Measurements from ENCODE around the gene MED13L. TPM values are rescaled to one million over a fixed set of nuclear protein-coding genes. Genes with fewer than 3 reads are reported as not detected.
"Not testable (repeated sequence)": the region's sequence is repeated elsewhere in the genome, so short reads cannot be mapped to it uniquely, and the experiment has no call there.

MED13L gene
- total RNA-seq, 2 experiments from 2014 or later, result 74.7 to 76.9 TPM

DNA sequence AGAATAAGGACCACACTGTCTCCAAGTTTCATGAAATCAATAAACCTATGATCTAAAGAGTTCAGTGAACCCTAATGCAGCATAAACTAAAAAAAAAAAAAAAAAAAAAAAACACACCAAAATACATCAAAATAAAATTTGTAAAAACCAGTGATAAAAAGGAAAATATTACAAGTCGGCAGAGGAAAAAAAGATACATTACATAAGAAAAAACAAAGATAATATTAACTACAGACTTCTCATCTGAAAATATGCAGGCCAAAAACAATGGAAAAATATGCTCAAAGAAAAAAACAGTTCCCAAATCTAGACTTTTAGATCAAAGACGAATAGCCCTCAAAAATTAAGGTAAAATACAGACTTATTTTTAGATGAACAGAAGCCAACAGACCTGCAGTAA, 27.6 kb downstream of the MED13L start:
- CTCF ChIA-PET, result no interaction called here
- H3K4me3 Mint-ChIP-seq, result no peak overlapping the region
- peaks cover 28% of the 10 kb centered on the region for H3K9me3 Mint-ChIP-seq (ENCODE audit: insufficient read depth)
- peaks cover 33% of the 10 kb centered on the region for H3K36me3 Mint-ChIP-seq (ENCODE audit: low read depth)
- POLR2A ChIA-PET, result no interaction called here
- H3K27me3 Mint-ChIP-seq (ENCODE audit: low read depth), result no peaks in the 10 kb centered on the region
- H3K27ac Mint-ChIP-seq, result no peak overlapping the region
- ATAC-seq (no peak), DNase-seq (no peak)
- H3K4me1 Mint-ChIP-seq (ENCODE audit: low read depth), result peaks cover 28% of the 10 kb centered on the region

- DNase-seq (no peak), ATAC-seq (no peak)
- Mint-ChIP-seq H3K27me3 (ENCODE audit: low read depth) (no peaks in the 10 kb centered on the region), H3K36me3 (ENCODE audit: low read depth) (peaks cover 30% of the 10 kb centered on the region), H3K4me3 (no peak overlapping the region), H3K9me3 (ENCODE audit: insufficient read depth) (peaks cover 28% of the 10 kb centered on the region), H3K27ac (no peak overlapping the region), H3K4me1 (ENCODE audit: low read depth) (peaks cover 35% of the 10 kb centered on the region)
- ChIA-PET POLR2A (no interaction called here), CTCF (interaction anchor here (1.1 to 2.0 kb wide), 5 partner anchors 11 to 460 kb away, joined by 3 to 6 read pairs (median 4); no protein-coding TSS in a partner anchor)
Observed at GRCh38 chr12:116248930-116249329, 28.6 kb downstream of the MED13L start.

- Mint-ChIP-seq H3K9me3 (ENCODE audit: insufficient read depth) (peaks cover 28% of the 10 kb centered on the region), H3K4me3 (no peak overlapping the region), H3K27me3 (ENCODE audit: low read depth) (no peaks in the 10 kb centered on the region), H3K4me1 (ENCODE audit: low read depth) (peaks cover 40% of the 10 kb centered on the region), H3K36me3 (ENCODE audit: low read depth) (peaks cover 30% of the 10 kb centered on the region), H3K27ac (no peak overlapping the region)
- DNase-seq (no peak), ATAC-seq (no peak)
- POLR2A ChIA-PET, result no interaction called here
- CTCF ChIA-PET, result interaction anchor here (1.1 to 2.0 kb wide), 6 partner anchors 11 to 461 kb away, joined by 3 to 9 read pairs (median 4); no protein-coding TSS in a partner anchor
Observed at GRCh38 chr12:116248433-116248832, 29.1 kb downstream of the MED13L start.

DNA sequence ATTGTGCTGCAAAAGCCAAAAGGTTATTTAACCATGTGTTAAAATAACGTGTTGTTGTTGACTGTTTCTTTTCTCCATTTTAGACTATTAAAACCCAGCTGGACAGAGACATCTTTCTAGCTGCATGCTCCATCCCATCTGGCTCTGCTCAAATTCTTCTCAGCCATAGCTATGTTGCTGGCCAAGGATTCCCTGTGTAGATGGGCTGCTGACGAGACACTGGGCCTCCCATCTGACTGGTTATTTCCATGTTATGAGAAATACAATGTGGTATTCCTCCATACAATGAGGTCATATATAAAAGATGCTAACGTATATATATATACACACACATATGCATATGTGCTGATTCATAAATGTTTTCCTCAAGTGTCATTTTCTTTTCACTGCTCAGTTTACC, 30.1 kb downstream of the MED13L start:
- no peak overlapping the region for H3K4me3 Mint-ChIP-seq
- POLR2A ChIA-PET, result no interaction called here
- peaks cover 41% of the 10 kb centered on the region for H3K4me1 Mint-ChIP-seq (ENCODE audit: low read depth)
- peaks cover 24% of the 10 kb centered on the region for H3K9me3 Mint-ChIP-seq (ENCODE audit: insufficient read depth)
- CTCF ChIA-PET, result interaction anchor here (1.6 to 2.0 kb wide), 3 partner anchors 11 to 462 kb away, joined by 4 to 9 read pairs (median 5); no protein-coding TSS in a partner anchor
- no peaks in the 10 kb centered on the region for H3K27me3 Mint-ChIP-seq (ENCODE audit: low read depth)
- peaks cover 26% of the 10 kb centered on the region for H3K36me3 Mint-ChIP-seq (ENCODE audit: low read depth)
- ATAC-seq (no peak), DNase-seq (no peak)
- H3K27ac Mint-ChIP-seq, result no peak overlapping the region

DNA sequence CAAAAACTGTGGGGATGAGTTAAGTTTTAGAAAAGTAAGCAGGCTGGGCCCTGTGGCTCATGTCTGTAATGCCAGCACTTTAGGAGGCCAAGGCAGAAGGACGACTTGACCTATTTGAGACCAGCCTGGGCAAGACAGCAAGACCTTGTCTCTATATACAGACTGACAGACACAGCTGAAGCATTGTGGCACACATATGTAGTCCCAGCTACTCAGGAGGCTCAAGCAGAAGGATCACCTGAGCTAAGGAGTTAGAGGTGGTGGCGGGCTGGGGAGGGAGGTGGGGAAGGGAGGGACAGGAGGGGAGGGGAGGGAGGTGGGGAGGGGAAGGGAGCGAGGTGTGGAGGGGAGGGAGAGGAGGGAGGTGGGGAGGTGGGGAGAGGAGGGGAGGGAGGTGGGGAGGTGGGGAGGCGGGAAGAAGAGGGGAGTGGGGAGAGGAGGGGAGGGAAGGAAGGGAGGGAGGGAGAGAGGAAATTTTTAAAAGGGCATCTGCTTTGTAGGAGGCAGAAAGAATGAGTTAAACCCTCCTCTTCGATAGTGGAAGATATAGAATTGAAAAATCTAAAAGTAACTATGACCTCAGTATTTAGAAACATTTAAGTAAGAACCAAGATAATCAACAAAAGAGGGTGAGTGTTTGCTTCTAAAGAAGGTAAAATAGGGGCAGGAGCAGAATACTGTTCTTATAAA, 30.9 kb downstream of the MED13L start:
- Mint-ChIP-seq H3K27ac (no peak overlapping the region), H3K4me1 (ENCODE audit: low read depth) (peaks cover 41% of the 10 kb centered on the region)
- POLR2A ChIA-PET, result no interaction called here

GRCh38 chr12:116245189-116245588, 32.3 kb downstream of the MED13L start:
- Mint-ChIP-seq H3K27ac (no peak overlapping the region), H3K4me1 (ENCODE audit: low read depth) (peaks cover 42% of the 10 kb centered on the region), H3K9me3 (ENCODE audit: insufficient read depth) (peaks cover 10% of the 10 kb centered on the region), H3K27me3 (ENCODE audit: low read depth) (no peaks in the 10 kb centered on the region), H3K36me3 (ENCODE audit: low read depth) (peaks cover 17% of the 10 kb centered on the region), H3K4me3 (no peak overlapping the region)
- CTCF ChIA-PET, result interaction anchor here (0.6 to 1.5 kb wide), 3 partner anchors 9 to 1353 kb away, joined by 3 to 10 read pairs (median 3); no protein-coding TSS in a partner anchor
- ATAC-seq (no peak), DNase-seq (no peak)
- POLR2A ChIA-PET, result no interaction called here

More for the DNA sequence above, 30.9 kb downstream of the MED13L start:
- Mint-ChIP-seq H3K36me3 (ENCODE audit: low read depth) (peaks cover 19% of the 10 kb centered on the region), H3K4me3 (no peak overlapping the region), H3K9me3 (ENCODE audit: insufficient read depth) (peaks cover 17% of the 10 kb centered on the region), H3K27me3 (ENCODE audit: low read depth) (no peaks in the 10 kb centered on the region)
- DNase-seq, result no peak
- CTCF ChIA-PET, result interaction anchor here (1.5 to 1.8 kb wide), 2 partner anchors 10 to 11 kb away, joined by 9 to 10 read pairs; no protein-coding TSS in a partner anchor
- ATAC-seq, result no peak

- H3K27ac Mint-ChIP-seq, result no peak overlapping the region
- no peak overlapping the region for H3K4me3 Mint-ChIP-seq
- peaks cover 44% of the 10 kb centered on the region for H3K4me1 Mint-ChIP-seq (ENCODE audit: low read depth)
- ATAC-seq, result no peak
- H3K9me3 Mint-ChIP-seq (ENCODE audit: insufficient read depth), result peaks cover 4% of the 10 kb centered on the region
- POLR2A ChIA-PET, result no interaction called here
- no peak for DNase-seq
- H3K36me3 Mint-ChIP-seq (ENCODE audit: low read depth), result peaks cover 12% of the 10 kb centered on the region
- H3K27me3 Mint-ChIP-seq (ENCODE audit: low read depth), result no peaks in the 10 kb centered on the region
- CTCF ChIA-PET, result no interaction called here
Observed at GRCh38 chr12:116244474-116245090, 32.9 kb downstream of the MED13L start.

DNA sequence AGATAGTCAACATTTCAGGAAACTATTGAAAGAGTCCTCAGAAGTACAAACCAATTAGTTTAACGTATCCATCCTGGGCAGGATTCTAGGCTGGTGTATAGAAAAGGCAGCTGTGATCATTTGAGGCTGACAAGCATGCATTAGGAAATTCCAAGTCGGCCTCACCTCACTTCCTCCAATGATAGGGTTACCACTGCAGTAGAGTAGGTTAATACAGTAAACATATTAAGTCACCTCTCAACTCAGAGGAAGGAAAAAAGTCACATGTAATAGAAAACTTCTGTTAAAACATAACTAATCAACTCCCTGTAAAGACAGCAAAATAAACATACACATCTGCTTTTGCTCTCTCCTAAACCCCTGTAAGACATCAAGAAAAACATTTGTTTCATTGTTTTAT, 33.5 kb downstream of the MED13L start:
- ATAC-seq, result peak; percentile 49
- CTCF ChIA-PET, result no interaction called here
- Mint-ChIP-seq H3K36me3 (ENCODE audit: low read depth) (peaks cover 9% of the 10 kb centered on the region), H3K4me1 (ENCODE audit: low read depth) (peaks cover 42% of the 10 kb centered on the region), H3K9me3 (ENCODE audit: insufficient read depth) (no peaks in the 10 kb centered on the region), H3K27ac (no peak overlapping the region), H3K4me3 (no peak overlapping the region), H3K27me3 (ENCODE audit: low read depth) (no peaks in the 10 kb centered on the region)
- POLR2A ChIA-PET, result no interaction called here
- DNase-seq, result no peak

DNA sequence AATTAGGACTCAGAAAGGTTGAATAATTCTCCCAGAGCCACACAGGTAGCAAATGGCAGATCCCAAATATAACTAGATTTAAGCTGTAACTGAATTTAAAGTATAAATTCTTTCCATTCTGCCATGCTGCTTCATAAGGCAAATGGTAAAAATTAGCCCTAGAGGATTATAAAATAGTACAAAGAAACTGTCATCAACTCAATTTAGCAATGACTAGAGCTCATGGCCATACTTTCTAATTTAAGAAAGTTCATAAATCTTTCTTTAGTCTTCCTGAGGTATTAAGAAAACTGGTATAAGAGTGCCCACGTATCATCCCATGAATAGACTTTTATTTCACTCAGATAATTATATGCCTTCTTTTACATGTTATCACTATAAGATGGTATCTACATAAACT, 34.8 kb downstream of the MED13L start:
- ChIA-PET CTCF (interaction anchor here (1.6 kb wide), 1 partner anchor 241 kb away, joined by 3 read pairs; no protein-coding TSS in a partner anchor), POLR2A (no interaction called here)
- H3K27ac Mint-ChIP-seq, result no peak overlapping the region
- ATAC-seq (no peak), DNase-seq (no peak)
- H3K4me3 Mint-ChIP-seq, result no peak overlapping the region
- no peaks in the 10 kb centered on the region for H3K27me3 Mint-ChIP-seq (ENCODE audit: low read depth)
- peaks cover 33% of the 10 kb centered on the region for H3K4me1 Mint-ChIP-seq (ENCODE audit: low read depth)
- peaks cover 7% of the 10 kb centered on the region for H3K36me3 Mint-ChIP-seq (ENCODE audit: low read depth)
- H3K9me3 Mint-ChIP-seq (ENCODE audit: insufficient read depth), result no peaks in the 10 kb centered on the region

GRCh38 chr12:116241157-116241759, 36.2 kb downstream of the MED13L start:
- Mint-ChIP-seq H3K4me3 (no peak overlapping the region), H3K9me3 (ENCODE audit: insufficient read depth) (no peaks in the 10 kb centered on the region), H3K36me3 (ENCODE audit: low read depth) (peaks cover 11% of the 10 kb centered on the region), H3K27ac (no peak overlapping the region), H3K27me3 (ENCODE audit: low read depth) (no peaks in the 10 kb centered on the region), H3K4me1 (ENCODE audit: low read depth) (peaks cover 44% of the 10 kb centered on the region)
- CTCF ChIA-PET, result interaction anchor here (0.6 to 1.6 kb wide), 4 partner anchors 21 to 239 kb away, joined by 3 to 5 read pairs (median 3); no protein-coding TSS in a partner anchor
- POLR2A ChIA-PET, result no interaction called here
- DNase-seq (no peak), ATAC-seq (no peak)

GRCh38 chr12:116238570-116239119, 38.8 kb downstream of the MED13L start:
- ChIA-PET POLR2A (interaction anchor here (0.9 kb wide), 1 partner anchor 320 kb away, joined by 5 read pairs; the partner anchor contains the start of gene MAP1LC3B2), CTCF (interaction anchor here (1.2 to 3.3 kb wide), 6 partner anchors 10 to 470 kb away, joined by 3 to 17 read pairs (median 4); no protein-coding TSS in a partner anchor)
- not testable (repeated sequence) for H3K4me3 Mint-ChIP-seq; H3K27me3 Mint-ChIP-seq (ENCODE audit: low read depth); H3K36me3 Mint-ChIP-seq (ENCODE audit: low read depth); H3K27ac Mint-ChIP-seq; H3K9me3 Mint-ChIP-seq (ENCODE audit: insufficient read depth); ATAC-seq; DNase-seq
- H3K4me1 Mint-ChIP-seq (ENCODE audit: low read depth), result peaks cover 28% of the 10 kb centered on the region

Measured in activated CD8-positive, alpha-beta T cell treated with anti-CD3 and anti-CD28 coated beads, Interleukin-2, amount 10 ng/mL, durations not matched to agents 7 days and 5 days (primary cell).